Endothelial cell of umbilical vein (primary cell): ENCODE results near the gene COL1A2. TPM values are rescaled to one million over a fixed set of nuclear protein-coding genes. Genes with fewer than 3 reads are reported as not detected.

ENCODE experiments used
- BruUV-seq: library from RNA; stranded (reverse); fragments of 400-500 nt; replicated peaks from 2 replicates; lab custom pipeline; 2021; lab: Mats Ljungman, UMichigan
- CTCF ChIA-PET: fragments of 300-600, 350-600 bp; sonication (Branson Sonifier 250); formaldehyde crosslinking; loops from one replicate; lab custom pipeline; 2021; ENCODE audit warnings: antibody characterized with exemption, inconsistent platforms; lab: Charles Lee
- POLR2A ChIA-PET: fragments of 300-600, 350-600 bp; sonication (Branson Sonifier 250); formaldehyde crosslinking; loops from one replicate; lab custom pipeline; 2021; ENCODE audit warnings: antibody characterized with exemption, inconsistent platforms; lab: Charles Lee
- DNase-seq: peaks from one replicate; pipeline ENCODE4 v3.0.0-alpha.2; 2011; ENCODE audit warnings: low read depth, low spot score
- FAIRE-seq: peaks from 2 replicates; lab custom pipeline; 2011; peaks lifted over from hg19 to GRCh38; lab: Jason Lieb, UNC
- H2AFZ ChIP-seq: 2 replicates; pipeline ENCODE4 v1.6.0; 2012; ENCODE audit warnings: low read depth, low read length, control low read depth, inconsistent platforms
- H3K27ac ChIP-seq: 2 replicates; pipeline ENCODE4 v1.5.1; 2011; ENCODE audit warnings: low read depth, mild to moderate bottlenecking, control low read depth, low read length, moderate library complexity; ENCODE audit not compliant: insufficient read depth
- H3K27me3 ChIP-seq, 2 experiments: 2 replicates each; pipeline versions ENCODE4 v1.6.0 to v1.6.1; 2011; ENCODE audit warnings: low read length in 2 of 2, mixed read lengths in 1 of 2; ENCODE audit not compliant: control insufficient read depth in 2 of 2, insufficient read depth in 2 of 2
- H3K36me3 ChIP-seq, 2 experiments: 2 replicates in 1 of 2; 3 replicates in 1 of 2; pipeline ENCODE4 v1.5.1; 2011; ENCODE audit warnings: low read length in 2 of 2, mild to moderate bottlenecking in 1 of 2, moderate library complexity in 1 of 2; ENCODE audit not compliant: control insufficient read depth in 2 of 2, insufficient read depth in 2 of 2; ENCODE audit errors: extremely low read depth in 1 of 2
- H3K4me1 ChIP-seq: 3 replicates; pipeline ENCODE4 v1.5.1; 2011; ENCODE audit warnings: mild to moderate bottlenecking, low read length; ENCODE audit not compliant: control insufficient read depth, insufficient read depth; ENCODE audit errors: extremely low read depth
- H3K4me2 ChIP-seq: 2 replicates; pipeline ENCODE4 v1.6.1; 2011; ENCODE audit warnings: low read length, control low read depth, mixed read lengths; ENCODE audit not compliant: insufficient read depth
- H3K4me3 ChIP-seq, 3 experiments: fragments of 200-600 bp in 1 of 3; sonication (generic), shearing (Covaris generic) in 1 of 3; replicated peaks in 1 of 3; 2 replicates each; pipeline ENCODE4 v1.5.1; 2011 to 2016; ENCODE audit warnings: control low read depth in 3 of 3, low read length in 3 of 3, mild to moderate bottlenecking in 2 of 3, inconsistent platforms in 1 of 3, low read depth in 1 of 3, moderate library complexity in 1 of 3; ENCODE audit not compliant: insufficient read depth in 1 of 3
- H3K79me2 ChIP-seq: 2 replicates; pipeline ENCODE4 v1.6.0; 2012; ENCODE audit warnings: low read length, inconsistent platforms; ENCODE audit not compliant: control insufficient read depth, insufficient read depth
- H3K9ac ChIP-seq: replicated peaks from 2 replicates; pipeline ENCODE3; 2011; ENCODE audit warnings: low read length, control low read depth; ENCODE audit not compliant: insufficient read depth; ENCODE audit errors: extremely low read depth
- H3K9me1 ChIP-seq: replicated peaks from 3 replicates; pipeline ENCODE4 v1.6.0; 2011; ENCODE audit warnings: mild to moderate bottlenecking, low read length; ENCODE audit not compliant: control insufficient read depth, insufficient read depth; ENCODE audit errors: extremely low read depth
- H3K9me3 ChIP-seq: replicated peaks from 2 replicates; pipeline ENCODE4 v1.5.1; 2012; ENCODE audit warnings: low read length, inconsistent platforms; ENCODE audit not compliant: control insufficient read depth, insufficient read depth
- H4K20me1 ChIP-seq: replicated peaks from 2 replicates; pipeline ENCODE3; 2011; ENCODE audit warnings: mild to moderate bottlenecking, low read length; ENCODE audit not compliant: control insufficient read depth, insufficient read depth; ENCODE audit errors: extremely low read depth
- FOS ChIP-seq: IDR thresholded peaks from 2 replicates; pipeline ENCODE4 v1.6.1; 2011; ENCODE audit warnings: mild to moderate bottlenecking, low read length, moderate library complexity, borderline replicate concordance; ENCODE audit not compliant: insufficient read depth
- GATA2 ChIP-seq: IDR thresholded peaks from 2 replicates; pipeline ENCODE4 v1.7.0; 2011; ENCODE audit warnings: low read depth, mild to moderate bottlenecking, moderate library complexity, mixed read lengths, low read length; ENCODE audit not compliant: insufficient read length, insufficient read depth
- JUN ChIP-seq: IDR thresholded peaks from 2 replicates; pipeline ENCODE4 v1.6.1; 2011; ENCODE audit warnings: borderline replicate concordance, low read depth; ENCODE audit not compliant: insufficient read length, insufficient read depth
- MYC ChIP-seq: IDR thresholded peaks from one replicate; pipeline ENCODE4 v1.6.1; 2011; ENCODE audit warnings: mild to moderate bottlenecking, low read depth, low read length
- POLR2A ChIP-seq: IDR thresholded peaks from 2 replicates; pipeline ENCODE4 v1.6.1; 2012; ENCODE audit warnings: low read depth, mild to moderate bottlenecking, control low read depth, low read length
- POLR2AphosphoS5 ChIP-seq: IDR thresholded peaks from 2 replicates; pipeline ENCODE4 v1.6.1; 2012; ENCODE audit warnings: low read depth, mild to moderate bottlenecking, control low read depth, low read length, moderate library complexity; ENCODE audit not compliant: insufficient read depth
- dilution Hi-C: fragments of 300-500 bp; cut with MboI; formaldehyde crosslinking; loops from one replicate; pipeline ENCODE4 v1.15.0; 2019; ENCODE audit warnings: low sequenced_read_pairs; ENCODE audit not compliant: extremely low pct_ligation_motif_present
- intact Hi-C: fragments of 100-400 bp; cut with micrococcal nuclease; formaldehyde crosslinking; loops from one replicate; pipeline ENCODE4 v1.10.0; 2022
- polyA plus RNA-seq, 4 experiments: library from polyadenylated mRNA; depleted of rRNA in 3 of 4; stranded (reverse) in 3 of 4; unstranded in 1 of 4; fragments of >200 nt; gene quantifications; 2 replicates each; pipeline versions ENCODE4 v1.2.1 to v1.2.3, GENCODE V29; 2011 to 2012; ENCODE audit warnings: missing spikeins in 1 of 4
- total RNA-seq: library from RNA; stranded (reverse); gene quantifications from 2 replicates; pipeline ENCODE4 v1.2.3, GENCODE V29; 2021
- TF ChIP-seq, protein P1 (sequence below), 2 donors: IDR thresholded peaks; 1 replicate in 1 of 2; 2 replicates in 1 of 2; pipeline ENCODE4 v1.5.1; 2011; ENCODE audit warnings: low read length in 2 of 2, mild to moderate bottlenecking in 2 of 2, moderate library complexity in 2 of 2, control low read depth in 1 of 2, inconsistent platforms in 1 of 2, low read depth in 1 of 2; ENCODE audit not compliant: insufficient read depth in 1 of 2; ENCODE audit errors: extremely low read depth in 1 of 2
- TF ChIP-seq, protein P2 (sequence below): IDR thresholded peaks from 2 replicates; pipeline ENCODE4 v1.6.1; 2011; ENCODE audit not compliant: insufficient read depth, insufficient read length

Gene COL1A2
- total and polyA plus RNA-seq, 2 donors (not counting 3 experiments of a cell fraction or from before 2014, with no cell fraction given): 28.9 to 40.8 TPM

- Histone ChIP-seq H3K79me2 (no peaks in the 10 kb centered on the region), H3K9ac (no peak overlapping the region), H3K4me2 (no peak overlapping the region), H3K4me1 (peaks cover 18% of the 10 kb centered on the region), H4K20me1 (no peaks in the 10 kb centered on the region), H3K9me3 (no peaks in the 10 kb centered on the region), H3K4me3 (peak overlapping the region in 1 of 3 experiments; percentile 22), H3K9me1 (no peaks in the 10 kb centered on the region), H3K27me3 (no peaks in the 10 kb centered on the region), H3K36me3 (no peaks in the 10 kb centered on the region), H3K27ac (no peak overlapping the region), H2AFZ (no peak overlapping the region)
- no peak for TF ChIP-seq MYC
- TF ChIP-seq JUN: no peak
- TF ChIP-seq POLR2A: no peak
- TF ChIP-seq FOS: no peak
- TF ChIP-seq POLR2AphosphoS5: no peak
- TF ChIP-seq, protein P1, sequence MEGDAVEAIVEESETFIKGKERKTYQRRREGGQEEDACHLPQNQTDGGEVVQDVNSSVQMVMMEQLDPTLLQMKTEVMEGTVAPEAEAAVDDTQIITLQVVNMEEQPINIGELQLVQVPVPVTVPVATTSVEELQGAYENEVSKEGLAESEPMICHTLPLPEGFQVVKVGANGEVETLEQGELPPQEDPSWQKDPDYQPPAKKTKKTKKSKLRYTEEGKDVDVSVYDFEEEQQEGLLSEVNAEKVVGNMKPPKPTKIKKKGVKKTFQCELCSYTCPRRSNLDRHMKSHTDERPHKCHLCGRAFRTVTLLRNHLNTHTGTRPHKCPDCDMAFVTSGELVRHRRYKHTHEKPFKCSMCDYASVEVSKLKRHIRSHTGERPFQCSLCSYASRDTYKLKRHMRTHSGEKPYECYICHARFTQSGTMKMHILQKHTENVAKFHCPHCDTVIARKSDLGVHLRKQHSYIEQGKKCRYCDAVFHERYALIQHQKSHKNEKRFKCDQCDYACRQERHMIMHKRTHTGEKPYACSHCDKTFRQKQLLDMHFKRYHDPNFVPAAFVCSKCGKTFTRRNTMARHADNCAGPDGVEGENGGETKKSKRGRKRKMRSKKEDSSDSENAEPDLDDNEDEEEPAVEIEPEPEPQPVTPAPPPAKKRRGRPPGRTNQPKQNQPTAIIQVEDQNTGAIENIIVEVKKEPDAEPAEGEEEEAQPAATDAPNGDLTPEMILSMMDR (IDR thresholded peaks at IDR 0.05; ENCODE audit: extremely low read depth in 1 of 2, insufficient read depth in 1 of 2, low read depth in 1 of 2, low read length in 2 of 2): no peak
- TF ChIP-seq, protein P2, sequence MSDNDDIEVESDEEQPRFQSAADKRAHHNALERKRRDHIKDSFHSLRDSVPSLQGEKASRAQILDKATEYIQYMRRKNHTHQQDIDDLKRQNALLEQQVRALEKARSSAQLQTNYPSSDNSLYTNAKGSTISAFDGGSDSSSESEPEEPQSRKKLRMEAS: no peak
- no peak for TF ChIP-seq GATA2
- POLR2A ChIA-PET: no interaction called here
- CTCF ChIA-PET: interaction anchor here (0.8 to 7.6 kb wide), 5 partner anchors 82 to 109 kb away, joined by 3 to 868 read pairs (median 46); no protein-coding TSS in a partner anchor
- DNase-seq (no peak), FAIRE-seq (peak; percentile 48)
- BruUV-seq: no TSS peak
- intact Hi-C loops: loop anchor here (5.0 to 10.0 kb wide), 5 partner anchors 312 to 1152 kb away; partner anchors contain the start of gene TFPI2
- dilution Hi-C loops: no loop called here
These were observed 1.9 kb downstream of the COL1A2 start for GRCh38 chr7:94396596-94396995.
